Fibroblast of mammary gland (primary cell): ENCODE results near the gene SEPTIN2.

Experiments
- DNase-seq: peaks from one replicate; pipeline ENCODE4 v3.0.0-alpha.2; 2010; ENCODE audit warnings: low read depth
- H3K4me3 ChIP-seq: 2 replicates; pipeline ENCODE4 v1.5.1; 2011; ENCODE audit warnings: low read depth, mild to moderate bottlenecking, low read length, moderate library complexity; ENCODE audit not compliant: control insufficient read depth
- TF ChIP-seq, protein P1 (sequence below): conservative IDR thresholded peaks from 2 replicates; pipeline ENCODE4 v1.5.1; 2011; ENCODE audit warnings: low read depth, low read length, inconsistent platforms; ENCODE audit not compliant: control insufficient read depth, insufficient read depth

SEPTIN2 gene

DNA sequence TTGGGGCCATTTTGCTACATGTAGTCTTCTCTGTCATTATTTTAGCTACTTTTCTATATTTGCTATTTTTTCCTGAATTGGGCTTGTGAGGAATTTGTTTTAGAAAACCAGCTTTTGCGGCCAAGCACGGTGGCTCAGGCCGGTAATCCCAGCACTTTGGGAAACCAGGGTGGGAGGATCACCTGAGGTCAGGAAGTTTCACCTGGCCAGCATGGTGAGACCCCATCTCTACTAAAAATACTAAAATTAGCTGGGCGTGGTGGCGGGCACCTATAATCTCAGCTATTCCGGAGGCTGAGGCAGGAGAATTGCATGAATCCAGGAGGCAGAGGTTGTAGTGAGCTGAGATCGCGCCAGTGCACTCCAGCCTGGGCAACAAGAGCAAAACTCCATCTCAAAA lies 4.7 kb downstream of the SEPTIN2 start:
- DNase-seq = no peak
- no peak overlapping the region for H3K4me3 ChIP-seq
- TF ChIP-seq, protein P1, sequence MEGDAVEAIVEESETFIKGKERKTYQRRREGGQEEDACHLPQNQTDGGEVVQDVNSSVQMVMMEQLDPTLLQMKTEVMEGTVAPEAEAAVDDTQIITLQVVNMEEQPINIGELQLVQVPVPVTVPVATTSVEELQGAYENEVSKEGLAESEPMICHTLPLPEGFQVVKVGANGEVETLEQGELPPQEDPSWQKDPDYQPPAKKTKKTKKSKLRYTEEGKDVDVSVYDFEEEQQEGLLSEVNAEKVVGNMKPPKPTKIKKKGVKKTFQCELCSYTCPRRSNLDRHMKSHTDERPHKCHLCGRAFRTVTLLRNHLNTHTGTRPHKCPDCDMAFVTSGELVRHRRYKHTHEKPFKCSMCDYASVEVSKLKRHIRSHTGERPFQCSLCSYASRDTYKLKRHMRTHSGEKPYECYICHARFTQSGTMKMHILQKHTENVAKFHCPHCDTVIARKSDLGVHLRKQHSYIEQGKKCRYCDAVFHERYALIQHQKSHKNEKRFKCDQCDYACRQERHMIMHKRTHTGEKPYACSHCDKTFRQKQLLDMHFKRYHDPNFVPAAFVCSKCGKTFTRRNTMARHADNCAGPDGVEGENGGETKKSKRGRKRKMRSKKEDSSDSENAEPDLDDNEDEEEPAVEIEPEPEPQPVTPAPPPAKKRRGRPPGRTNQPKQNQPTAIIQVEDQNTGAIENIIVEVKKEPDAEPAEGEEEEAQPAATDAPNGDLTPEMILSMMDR = no peak

GRCh38 chr2:241321033-241321432 lies 5.3 kb downstream of the SEPTIN2 start:
- no peak for DNase-seq
- no peak overlapping the region for H3K4me3 ChIP-seq
- TF ChIP-seq, protein P1 = no peak

GRCh38 chr2:241321886-241322285 lies 6.2 kb downstream of the SEPTIN2 start:
- DNase-seq = no peak
- no peak overlapping the region for H3K4me3 ChIP-seq
- TF ChIP-seq, protein P1 = no peak

GRCh38 chr2:241323778-241324177 lies 8.1 kb downstream of the SEPTIN2 start:
- no peak overlapping the region for H3K4me3 ChIP-seq
- TF ChIP-seq, protein P1 = no peak

DNA sequence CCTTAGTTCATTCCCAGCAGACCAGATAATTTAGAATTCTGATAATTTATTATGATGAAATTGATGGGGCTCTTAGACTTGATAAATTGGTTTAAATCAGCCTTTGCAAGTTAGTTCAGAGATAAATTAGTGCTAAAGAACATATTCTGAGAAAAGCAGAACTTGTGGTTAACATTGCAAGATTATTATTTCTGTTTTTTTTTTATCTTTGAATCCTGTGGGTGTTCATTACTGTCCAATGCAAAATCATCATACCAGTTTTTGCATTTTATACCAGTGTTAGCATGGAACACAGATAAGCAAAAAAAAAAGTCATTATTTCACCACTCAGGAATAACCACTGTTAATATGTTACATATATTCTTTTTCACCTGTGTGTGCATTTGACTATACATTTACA lies 9.1 kb downstream of the SEPTIN2 start:
- no peak for DNase-seq
- TF ChIP-seq, protein P1 = no peak
- no peak overlapping the region for H3K4me3 ChIP-seq

More at GRCh38 chr2:241323778-241324177, 8.1 kb downstream of the SEPTIN2 start:
- DNase-seq = no peak

DNA sequence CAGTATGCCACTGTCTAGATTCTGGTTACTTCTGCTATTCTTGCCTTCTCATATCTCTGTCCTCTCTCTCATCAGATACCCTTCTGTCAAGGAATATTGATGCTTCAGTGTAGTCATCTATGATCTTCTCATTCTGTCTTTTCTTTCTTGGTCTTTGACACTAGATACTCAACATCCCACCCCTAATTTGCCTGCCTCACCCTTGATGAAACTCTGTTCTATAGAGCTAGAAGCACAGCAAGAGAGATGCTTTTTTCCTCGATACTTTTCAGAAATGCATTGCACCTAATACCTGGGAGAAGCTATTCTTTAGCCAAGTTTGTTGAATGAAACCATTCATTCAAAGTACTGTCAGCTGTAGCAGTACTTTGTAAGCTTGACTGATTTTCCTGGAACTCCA lies 9.5 kb downstream of the SEPTIN2 start:
- TF ChIP-seq, protein P1 = no peak
- no peak for DNase-seq
- no peak overlapping the region for H3K4me3 ChIP-seq
